ENCODE results near the gene CFDP1. TPM values are rescaled to one million over a fixed set of nuclear protein-coding genes. Genes with fewer than 3 reads are reported as not detected.

CFDP1 gene
- total and polyA plus RNA-seq, 2 of the 13 experiments (the other 11 are each of a cell fraction or from before 2014, with no cell fraction given) = 78.6 to 153 TPM

GRCh38 chr16:75309899-75310430, 123.3 kb downstream of the CFDP1 start (continued):
- TF ChIP-seq TP53 (CRISPR knock-in tag; conservative IDR thresholded peaks at IDR 0.05) (no peak), ZNF333 (CRISPR knock-in tag; IDR thresholded peaks at IDR 0.05; ENCODE audit: borderline replicate concordance) (no peak), ZBTB39 (CRISPR knock-in tag; IDR thresholded peaks at IDR 0.05) (no peak), ATRX (CRISPR knock-in tag; IDR thresholded peaks at IDR 0.05; ENCODE audit: borderline replicate concordance) (no peak), ZKSCAN8 (CRISPR knock-in tag; IDR thresholded peaks at IDR 0.05; ENCODE audit: borderline replicate concordance) (peak; percentile 78; the same call in 1 of the 2 replicates), ZNF382 (CRISPR knock-in tag; IDR thresholded peaks at IDR 0.05; ENCODE audit: borderline replicate concordance) (no peak), RORA (CRISPR knock-in tag; IDR thresholded peaks at IDR 0.05) (no peak), RNF2 (conservative IDR thresholded peaks at IDR 0.05; ENCODE audit: low read depth) (no peak), PBX3 (CRISPR knock-in tag; IDR thresholded peaks at IDR 0.05; ENCODE audit: borderline replicate concordance) (no peak), SMAD3 (CRISPR knock-in tag; IDR thresholded peaks at IDR 0.05) (peak; percentile 80; the same call in 1 of the 2 replicates), CREB1 (IDR thresholded peaks at IDR 0.05) (no peak), CREB1 (CRISPR knock-in tag; IDR thresholded peaks at IDR 0.05) (peak; percentile 68), PAWR (CRISPR knock-in tag; IDR thresholded peaks at IDR 0.05; ENCODE audit: borderline replicate concordance) (no peak), MXD4 (CRISPR knock-in tag; IDR thresholded peaks at IDR 0.05) (no peak), HOMEZ (CRISPR knock-in tag; IDR thresholded peaks at IDR 0.05; ENCODE audit: low read depth) (peak; percentile 69; the same call in 1 of the 2 replicates), TGIF2 (CRISPR knock-in tag; IDR thresholded peaks at IDR 0.05) (peak; percentile 81), ZNF703 (CRISPR knock-in tag; IDR thresholded peaks at IDR 0.05; ENCODE audit: borderline replicate concordance) (no peak), JDP2 (CRISPR knock-in tag; IDR thresholded peaks at IDR 0.05; ENCODE audit: borderline replicate concordance) (no peak), FOXP4 (CRISPR knock-in tag; IDR thresholded peaks at IDR 0.05) (peak; percentile 88), KAT2B (IDR thresholded peaks at IDR 0.05; ENCODE audit: borderline replicate concordance, low read depth, low read length) (no peak), ZNF724P (CRISPR knock-in tag; IDR thresholded peaks at IDR 0.05; ENCODE audit: borderline replicate concordance) (no peak)

Data from HepG2 (cell line).